Gastroesophageal sphincter (tissue), 3 donors: Measurements from ENCODE around the gene GRK1.

Source experiments
- CTCF ChIP-seq, 4 experiments: fragments of 200-600 bp in 2 of 4; fragments of 450-650 bp in 2 of 4; sonication (generic) in 1 of 4; IDR thresholded peaks; one replicate each; pipeline ENCODE4 v1.5.1; 2017 to 2019; ENCODE audit warnings: antibody characterized with exemption in 4 of 4, mild to moderate bottlenecking in 2 of 4, moderate library complexity in 2 of 4
- EP300 ChIP-seq: sonication (generic); formaldehyde crosslinking; IDR thresholded peaks from one replicate; pipeline ENCODE4 v1.6.1; 2017; ENCODE audit warnings: antibody characterized with exemption, mild to moderate bottlenecking
- POLR2A ChIP-seq, 2 donors: fragments of 450-650 bp; IDR thresholded peaks; one replicate each; pipeline ENCODE4 v1.6.1; 2017; ENCODE audit warnings: antibody characterized with exemption in 2 of 2, mild to moderate bottlenecking in 2 of 2, moderate library complexity in 1 of 2
- POLR2AphosphoS5 ChIP-seq: sonication (generic); formaldehyde crosslinking; IDR thresholded peaks from one replicate; pipeline ENCODE4 v1.6.1; 2017; ENCODE audit warnings: antibody characterized with exemption

DNA sequence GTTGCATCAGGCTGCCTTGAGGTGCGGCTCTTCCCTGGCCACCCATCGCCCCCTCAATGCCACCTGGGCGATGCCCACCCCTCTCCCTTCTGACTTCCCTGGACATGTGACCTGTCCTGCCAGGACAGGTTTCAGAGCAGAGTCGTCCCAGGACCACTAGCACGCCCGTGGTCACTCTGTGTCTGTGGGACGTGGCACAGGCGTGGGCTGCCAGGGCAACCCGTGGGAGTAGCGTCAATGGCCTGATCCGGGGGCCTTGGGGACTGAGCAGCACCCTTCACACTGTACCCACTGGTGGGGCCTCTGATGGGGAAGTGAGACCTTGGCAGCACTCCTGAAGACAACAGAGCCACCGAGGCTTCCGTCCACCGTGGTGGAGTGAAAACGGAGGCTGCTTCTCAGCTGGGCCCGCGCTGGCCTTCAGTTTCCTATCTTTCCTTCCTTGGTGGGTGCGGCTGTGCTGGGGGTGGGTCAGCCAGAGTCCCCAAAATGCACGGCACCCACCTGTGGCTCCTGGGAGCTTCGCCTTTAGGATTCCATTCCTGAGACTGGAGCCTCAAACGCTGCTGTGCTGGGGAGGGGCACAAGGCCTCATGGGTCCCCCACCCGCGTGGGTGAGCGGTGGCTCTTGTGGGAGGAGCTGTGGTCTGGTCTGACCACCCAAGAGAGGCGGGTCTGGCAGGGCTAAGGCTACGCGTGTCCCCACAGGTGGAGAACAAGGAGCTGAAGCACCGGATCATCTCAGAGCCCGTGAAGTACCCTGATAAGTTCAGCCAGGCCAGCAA lies 65.3 kb downstream of the GRK1 start:
- no peak for TF ChIP-seq CTCF (IDR thresholded peaks at IDR 0.05)
- TF ChIP-seq EP300 = no peak
- TF ChIP-seq POLR2A (IDR thresholded peaks at IDR 0.05) = no peak
- TF ChIP-seq POLR2AphosphoS5 = no peak
